ENCODE data around the gene SF1. TPM values are rescaled to one million over a fixed set of nuclear protein-coding genes. Genes with fewer than 3 reads are reported as not detected.

SF1 gene
- total RNA-seq, 4 donors from 2014 or later = 199 to 285 (median 234) TPM

GRCh38 chr11:64744544-64745188 lies 33.7 kb downstream of the SF1 start:
- no peak for DNase-seq (ENCODE audit: extremely low spot score)

GRCh38 chr11:64743591-64744543 lies 34.5 kb downstream of the SF1 start, which contains the start of gene RASGRP2:
RASGRP2 (minus strand) TSS chr11:64744142; CDS start chr11:64742866, 1,276 bp downstream.
- H3K27ac ChIP-seq (replicated peaks in 1 of 4) = peak within 1 kb of the TSS; percentile 92 to 99 (median 96)
- peaks cover 0 to 18% (median 5%) of the 10 kb centered on the region in 4 donors for H3K36me3 ChIP-seq
- no peaks in the 10 kb centered on the region for H3K9me3 ChIP-seq
- peaks cover 28 to 70% (median 61%) of the 10 kb centered on the region in 4 donors for H3K4me1 ChIP-seq
- intact Hi-C loops (cut with DNase I) = loop anchor here (2.0 to 5.0 kb wide), 2 partner anchors 33 to 59 kb away; partner anchors contain the start of genes MAP4K2 and SF1
- no peak for DNase-seq (ENCODE audit: extremely low spot score)
- peak within 1 kb of the TSS; percentile 59 to 73 (median 69) for H3K4me3 ChIP-seq
- TF ChIP-seq POLR2AphosphoS5 (IDR thresholded peaks at IDR 0.05) = peak; percentile 41 to 55
- no peak for TF ChIP-seq POLR2A (IDR thresholded peaks at IDR 0.05; ENCODE audit: low read depth)
- peak; percentile 80 to 89 (median 83) for TF ChIP-seq CTCF (IDR thresholded peaks at IDR 0.05)
- WGBS = 3% methylated on average over 33 of the region's 57 CpGs
- H3K27me3 ChIP-seq = no peaks in the 10 kb centered on the region

More at GRCh38 chr11:64744544-64745188, 33.7 kb downstream of the SF1 start:
- Histone ChIP-seq H3K27ac (replicated peaks in 1 of 4) (peak overlapping the region; percentile 92 to 99 (median 96)), H3K9me3 (no peaks in the 10 kb centered on the region), H3K4me1 (peaks cover 28 to 71% (median 61%) of the 10 kb centered on the region in 4 donors), H3K27me3 (no peaks in the 10 kb centered on the region), H3K36me3 (peaks cover 0 to 12% (median 4%) of the 10 kb centered on the region in 4 donors), H3K4me3 (peak overlapping the region; percentile 59 to 73 (median 69))
- WGBS = 1% methylated on average over 14 of the region's 89 CpGs
- intact Hi-C loops (cut with DNase I) = loop anchor here (2.0 to 5.0 kb wide), 2 partner anchors 33 to 58 kb away; partner anchors contain the start of genes MAP4K2 and SF1
- TF ChIP-seq POLR2A (IDR thresholded peaks at IDR 0.05; ENCODE audit: low read depth) = no peak

- peaks cover 4 to 25% (median 6%) of the 10 kb centered on the region in 4 donors for H3K36me3 ChIP-seq
- peak; percentile 34 for TF ChIP-seq POLR2A (IDR thresholded peaks at IDR 0.05; ENCODE audit: low read depth)
- peak; percentile 71 to 88 for TF ChIP-seq POLR2AphosphoS5 (IDR thresholded peaks at IDR 0.05)
- TF ChIP-seq CTCF (IDR thresholded peaks at IDR 0.05) = peak; percentile 84 to 90 (median 88)
- TF ChIP-seq EP300 (IDR thresholded peaks at IDR 0.05) = no peak
- peaks cover 28 to 61% (median 55%) of the 10 kb centered on the region in 4 donors for H3K4me1 ChIP-seq
- H3K27me3 ChIP-seq = no peaks in the 10 kb centered on the region
- H3K27ac ChIP-seq (replicated peaks in 1 of 4) = peak overlapping the region; percentile 92 to 99 (median 96)
- intact Hi-C loops (cut with DNase I) = loop anchor here (5.0 kb wide), 1 partner anchor 34 kb away; the partner anchor contains the start of gene SF1
- H3K9me3 ChIP-seq = no peaks in the 10 kb centered on the region
- DNase-seq (ENCODE audit: extremely low spot score) = no peak
- peak overlapping the region; percentile 59 to 73 (median 69) for H3K4me3 ChIP-seq
- 0% methylated on average over 7 of the region's 58 CpGs for WGBS
Measured at GRCh38 chr11:64742889-64743590, 35.3 kb downstream of the SF1 start.

GRCh38 chr11:64742087-64742888 lies 36.1 kb downstream of the SF1 start:
- Histone ChIP-seq H3K27me3 (no peaks in the 10 kb centered on the region), H3K4me1 (peaks cover 28 to 59% (median 54%) of the 10 kb centered on the region in 4 donors), H3K36me3 (peaks cover 4 to 33% (median 11%) of the 10 kb centered on the region in 4 donors), H3K27ac (replicated peaks in 1 of 4) (peak overlapping the region; percentile 92 to 99 (median 96)), H3K9me3 (no peaks in the 10 kb centered on the region), H3K4me3 (peak overlapping the region; percentile 59 to 73 (median 69))
- intact Hi-C loops (cut with DNase I) = loop anchor here (5.0 kb wide), 1 partner anchor 35 kb away; the partner anchor contains the start of gene SF1
- DNase-seq (ENCODE audit: extremely low spot score) = no peak
- no peak for TF ChIP-seq POLR2AphosphoS5 (IDR thresholded peaks at IDR 0.05)
- TF ChIP-seq CTCF (IDR thresholded peaks at IDR 0.05) = no peak
- TF ChIP-seq POLR2A (IDR thresholded peaks at IDR 0.05; ENCODE audit: low read depth) = no peak
- TF ChIP-seq EP300 (IDR thresholded peaks at IDR 0.05) = no peak
- 24% methylated on average over 34 of the region's 54 CpGs for WGBS

Measured in esophagus muscularis mucosa (tissue), 4 donors.